Activated CD4-positive, alpha-beta T cell treated with anti-CD3 and anti-CD28 coated beads for 4 hours (primary cell): ENCODE results near the gene SMDT1.
"Not testable (repeated sequence)": the region's sequence is repeated elsewhere in the genome, so short reads cannot be mapped to it uniquely, and the experiment has no call there.

Experiments used
- DNase-seq, 2 donors: peaks; one replicate each; pipeline ENCODE4 v3.0.0-alpha.2; 2020

The SMDT1 gene

GRCh38 chr22:42115420-42115830 lies 35.9 kb downstream of the SMDT1 start:
- not testable (repeated sequence) for DNase-seq

GRCh38 chr22:42116848-42117424 lies 37.4 kb downstream of the SMDT1 start:
- no peak for DNase-seq

GRCh38 chr22:42120231-42121021 lies 40.9 kb downstream of the SMDT1 start:
- peak; percentile 53 to 56 for DNase-seq

GRCh38 chr22:42123529-42123928 lies 44.0 kb downstream of the SMDT1 start:
- DNase-seq: not testable (repeated sequence)

- DNase-seq: no peak
Observed at GRCh38 chr22:42127606-42128005, 48.1 kb downstream of the SMDT1 start.

- not testable (repeated sequence) for DNase-seq
Observed at GRCh38 chr22:42128007-42128406, 48.5 kb downstream of the SMDT1 start.

- DNase-seq: not testable (repeated sequence)
Observed at GRCh38 chr22:42128776-42129694, 49.5 kb downstream of the SMDT1 start.

- not testable (repeated sequence) for DNase-seq
Observed at GRCh38 chr22:42130182-42130581, 50.7 kb downstream of the SMDT1 start.

GRCh38 chr22:42130639-42131431 lies 51.3 kb downstream of the SMDT1 start, which contains the start of gene CYP2D6:
CYP2D6 (minus strand) TSS chr22:42130810; CDS start chr22:42130791, 19 bp downstream.
- DNase-seq: not testable (repeated sequence)

GRCh38 chr22:42131562-42131961 lies 52.1 kb downstream of the SMDT1 start:
- DNase-seq: no peak

GRCh38 chr22:42132457-42132856 lies 53.0 kb downstream of the SMDT1 start:
- no peak for DNase-seq
